Diencephalon (tissue), 1 donor: ENCODE data around the gene KRTAP22-2. TPM values are rescaled to one million over a fixed set of nuclear protein-coding genes. Genes with fewer than 3 reads are reported as not detected.

Experiments used
- small RNA-seq: library from RNA; depleted of rRNA; stranded (forward); fragments of <200 nt; gene quantifications from one replicate; pipeline ENCODE3, GENCODE V24; 2014
- total RNA-seq: library from RNA; depleted of rRNA; stranded (reverse); fragments of >200 nt; gene quantifications from one replicate; pipeline ENCODE4 v1.2.3, GENCODE V29; 2014

The KRTAP22-2 gene
- not detected for total RNA-seq

DNA sequence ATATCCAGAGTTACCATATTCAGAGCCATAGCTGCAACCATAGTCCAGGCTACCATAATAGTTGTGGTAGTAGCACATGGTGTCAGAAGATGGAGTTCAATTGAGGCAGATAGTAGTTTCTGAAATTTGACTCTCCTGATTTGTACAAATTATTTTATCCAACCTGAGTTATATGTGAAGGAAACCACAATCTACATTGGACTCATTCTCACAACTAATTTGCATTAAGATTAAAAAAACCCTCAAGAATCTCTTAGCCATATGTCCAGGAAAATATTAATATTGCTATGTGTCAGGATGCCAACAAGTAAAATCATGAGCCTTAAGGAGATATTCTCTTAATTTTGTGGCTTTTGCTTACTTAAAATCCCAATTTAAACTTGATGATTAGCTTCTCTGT lies at the start of gene KRTAP22-2:
TSS of gene KRTAP22-2 (minus strand) at position 101 of the 400 bp plus-strand sequence.

DNA sequence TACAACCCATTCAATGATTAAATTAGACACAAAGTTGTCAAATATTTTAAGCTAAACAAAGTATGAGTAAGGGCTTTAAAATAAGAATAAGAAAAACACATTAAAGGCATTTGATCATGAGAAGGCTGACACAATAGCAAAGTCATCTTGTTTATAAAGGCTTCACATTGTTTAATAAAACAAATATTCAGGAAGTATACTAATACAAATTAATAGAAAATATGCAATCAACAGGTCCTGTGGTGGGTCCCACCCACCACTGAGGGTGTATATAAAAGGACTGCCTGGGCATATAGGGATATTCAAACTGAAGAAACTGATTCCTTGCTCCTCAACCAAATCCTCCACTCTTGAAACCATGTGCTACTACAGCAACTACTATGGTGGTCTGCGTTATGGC lies 44.7 kb upstream of the KRTAP22-2 start, which contains the start of gene KRTAP20-2:
TSS of gene KRTAP20-2 (plus strand) at position 301 of the 400 bp plus-strand sequence. CDS start at position 359, 58 bp downstream.

DNA sequence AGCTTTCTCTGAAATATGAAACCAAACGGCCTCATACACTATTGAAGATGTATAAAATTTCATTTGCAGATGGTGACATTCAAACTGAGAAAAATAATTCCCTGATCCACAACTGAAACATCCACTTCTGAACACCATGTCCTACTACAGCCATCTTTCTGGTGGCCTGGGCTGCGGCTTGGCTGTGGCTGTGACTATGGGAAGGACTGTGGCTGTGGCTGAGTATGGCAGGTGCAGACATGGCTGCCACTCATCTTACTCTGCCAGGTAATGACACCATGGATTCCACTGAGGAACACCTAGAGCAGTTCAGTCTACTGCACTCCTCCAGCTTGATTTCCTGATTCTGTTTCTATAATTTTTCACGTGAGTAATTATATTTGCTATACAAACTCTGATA lies 30.3 kb upstream of the KRTAP22-2 start, which contains the start of gene KRTAP20-4:
TSS of gene KRTAP20-4 (plus strand) at position 106 of the 400 bp plus-strand sequence.

DNA sequence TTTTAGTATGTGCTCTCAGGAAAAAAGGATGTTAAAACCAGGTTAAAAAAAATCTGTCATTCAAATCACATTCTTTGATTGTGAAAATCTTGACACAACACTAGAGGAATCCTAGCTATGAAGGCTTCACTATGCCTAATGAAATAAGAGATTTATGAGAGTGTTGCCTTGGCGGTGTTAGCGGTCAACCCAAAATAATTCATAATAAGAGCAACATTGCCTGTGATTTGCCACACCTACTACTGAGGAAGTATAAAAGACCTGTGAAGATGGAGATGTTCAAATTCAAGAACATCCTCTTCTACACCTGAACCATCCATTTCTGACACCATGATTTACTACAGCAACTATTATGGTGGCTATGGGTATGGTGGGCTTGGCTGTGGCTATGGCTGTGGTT lies 25.9 kb upstream of the KRTAP22-2 start, which contains the start of gene KRTAP20-1:
TSS of gene KRTAP20-1 (plus strand) at position 301 of the 400 bp plus-strand sequence. CDS start at position 331, 30 bp downstream.

DNA sequence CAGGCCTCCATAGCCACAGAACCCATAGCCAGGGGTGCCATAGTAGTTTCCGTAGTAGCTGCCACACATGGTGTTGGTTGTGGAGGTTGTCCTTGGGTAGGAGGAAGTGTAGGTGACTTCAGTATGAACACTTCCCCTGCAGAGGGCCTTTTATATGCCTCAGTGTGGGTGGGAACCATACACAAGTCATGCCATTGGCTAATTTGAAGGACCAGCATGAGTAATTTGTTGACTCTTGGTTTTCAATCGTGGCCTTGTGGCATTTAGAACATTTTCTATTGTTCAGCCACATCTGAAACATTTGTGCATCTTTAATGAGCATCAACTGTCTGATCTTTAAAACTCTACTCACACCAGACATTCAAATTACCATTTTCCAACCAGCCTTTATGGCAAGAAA lies 23.6 kb upstream of the KRTAP22-2 start, which contains the start of gene KRTAP6-1:
TSS of gene KRTAP6-1 (minus strand) at position 95 of the 400 bp plus-strand sequence. CDS start at position 69, 26 bp downstream.

DNA sequence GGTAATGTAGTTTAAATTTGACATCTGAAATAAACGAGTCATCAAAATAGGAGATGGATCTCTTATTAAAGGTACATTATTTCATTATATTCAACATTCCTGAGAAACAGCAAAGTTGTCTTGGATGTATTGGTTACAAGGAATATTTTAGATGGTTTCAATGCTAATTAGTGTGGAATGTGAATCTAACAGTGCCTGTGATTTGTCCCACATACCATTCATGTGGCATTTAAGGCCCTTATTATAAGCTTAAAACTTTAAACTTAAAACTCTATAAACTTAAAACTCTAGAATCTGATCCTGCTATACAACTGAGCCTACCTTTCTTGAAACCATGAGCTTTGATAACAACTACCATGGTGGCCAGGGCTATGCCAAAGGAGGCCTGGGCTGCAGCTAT lies 10.6 kb upstream of the KRTAP22-2 start, which contains the start of gene KRTAP22-1:
TSS of gene KRTAP22-1 (plus strand) at position 301 of the 400 bp plus-strand sequence.

DNA sequence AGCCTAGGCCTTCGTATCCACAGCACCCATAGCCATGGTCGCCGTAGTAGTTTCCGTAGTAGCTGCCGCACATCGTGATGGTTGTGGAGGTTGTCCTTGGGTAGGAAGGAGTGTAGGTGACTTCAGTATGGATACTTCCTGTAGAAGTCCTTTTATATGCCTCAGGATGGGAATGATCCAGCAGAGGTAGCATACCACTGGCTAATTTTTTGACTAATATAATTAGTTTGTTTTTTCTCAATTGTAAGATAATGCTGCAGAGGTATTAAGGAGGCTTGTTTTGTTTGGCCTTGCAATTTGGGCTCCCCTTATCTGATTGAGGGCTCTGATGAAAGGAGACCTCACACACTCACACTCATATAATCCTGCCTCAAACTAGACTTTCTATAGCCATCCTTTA lies 8.6 kb upstream of the KRTAP22-2 start, which contains the start of gene KRTAP6-2:
TSS of gene KRTAP6-2 (minus strand) at position 101 of the 400 bp plus-strand sequence. CDS start at position 73, 28 bp downstream.

DNA sequence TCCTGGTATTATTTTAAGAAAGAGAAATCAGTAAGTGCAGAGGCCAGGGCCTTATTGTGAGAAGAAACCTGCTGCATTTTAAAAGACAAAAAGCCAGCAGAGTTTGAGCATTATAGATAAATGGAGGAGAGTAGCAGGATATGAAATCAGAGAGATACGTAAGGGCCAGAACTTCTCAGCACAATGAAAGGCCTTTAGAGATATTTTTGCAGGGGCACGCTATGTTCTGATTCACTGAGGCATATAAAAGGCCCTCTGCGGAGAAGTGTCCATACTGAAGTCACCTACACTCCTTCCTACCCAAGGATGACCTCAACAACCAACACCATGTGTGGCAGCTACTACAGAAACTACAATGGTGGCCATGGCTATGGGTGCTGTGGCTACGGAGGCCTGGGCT lies 1.9 kb upstream of the KRTAP22-2 start, which contains the start of gene KRTAP6-3:
TSS of gene KRTAP6-3 (plus strand) at position 301 of the 400 bp plus-strand sequence. CDS start at position 307, 6 bp downstream.

DNA sequence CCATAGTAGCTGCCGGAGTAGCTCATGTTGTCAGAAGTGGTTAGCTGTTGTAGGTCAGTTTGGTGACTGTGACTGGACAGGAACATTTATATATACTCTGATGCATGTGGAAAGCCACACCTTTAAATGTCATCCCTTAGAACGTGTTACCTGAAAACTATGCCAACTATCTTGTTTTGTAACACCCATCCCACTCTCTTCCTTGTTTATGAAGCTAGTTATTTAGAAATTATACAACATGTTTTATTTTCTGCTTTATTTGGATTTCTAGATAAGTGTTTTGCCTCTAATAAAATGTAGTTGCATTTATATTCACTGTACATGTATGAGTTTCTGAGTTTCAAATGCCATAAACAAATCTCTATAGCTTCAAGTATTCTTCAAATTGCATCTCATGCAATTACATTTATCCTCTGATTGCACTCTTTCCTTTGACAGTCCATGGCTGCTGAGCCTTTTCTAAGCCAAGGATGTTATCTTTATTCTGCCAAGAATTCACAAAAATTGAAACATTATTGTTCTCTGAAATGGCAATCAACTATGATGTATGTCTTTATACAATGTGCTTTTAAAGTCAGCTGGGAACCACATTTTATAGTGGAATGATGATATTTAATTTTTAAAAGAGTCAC lies 28.8 kb downstream of the KRTAP22-2 start, which contains the start of gene KRTAP19-7:
TSS of gene KRTAP19-7 (minus strand) at position 51 of the 632 bp plus-strand sequence. CDS start at position 26, 25 bp downstream.

DNA sequence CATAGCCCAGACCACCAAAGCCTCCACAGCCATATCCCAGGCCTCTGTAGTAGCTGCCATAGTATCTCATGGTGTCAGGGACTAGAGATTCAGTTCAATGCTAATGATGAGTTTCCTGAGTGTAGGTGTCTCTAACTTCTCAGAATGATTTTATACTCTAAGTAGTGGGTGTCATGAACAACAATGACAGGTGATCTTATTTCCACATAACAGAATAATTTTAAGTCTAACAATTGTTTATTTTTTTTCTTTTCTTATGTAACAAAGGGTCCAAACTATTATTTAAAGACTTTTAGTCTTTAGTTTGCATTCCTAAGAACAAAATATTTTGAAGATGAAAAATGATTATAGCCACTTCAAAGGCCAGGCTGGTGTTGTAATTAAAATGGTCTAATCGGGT lies 48.4 kb downstream of the KRTAP22-2 start, which contains the start of gene KRTAP19-6:
TSS of gene KRTAP19-6 (minus strand) at position 101 of the 400 bp plus-strand sequence. CDS start at position 70, 31 bp downstream.

Small RNAs within 50 kb of the gene (small RNA-seq; reads per million reads assigned to genes)
- gene KRTAP20-1 (not detected), gene KRTAP20-4 (not detected), gene KRTAP22-1 (not detected), gene KRTAP22-2 (not detected)

Other genes with a start within 250 kb of the KRTAP22-2 start
- not detected for gene KRTAP23-1, start 241.8 kb downstream of the KRTAP22-2 start, total RNA-seq
- not detected for gene KRTAP13-2, start 218.1 kb downstream of the KRTAP22-2 start, total RNA-seq
- gene KRTAP13-1, start 194.4 kb downstream of the KRTAP22-2 start, total RNA-seq = not detected
- gene KRTAP13-3, start 164.5 kb downstream of the KRTAP22-2 start, total RNA-seq = not detected
- not detected for gene KRTAP13-4, start 160.2 kb downstream of the KRTAP22-2 start, total RNA-seq
- not detected for gene KRTAP15-1, start 150.1 kb downstream of the KRTAP22-2 start, total RNA-seq
- not detected for gene KRTAP19-1, start 110.0 kb downstream of the KRTAP22-2 start, total RNA-seq
- not detected for gene KRTAP19-2, start 103.0 kb downstream of the KRTAP22-2 start, total RNA-seq
- gene KRTAP19-3, start 98.4 kb downstream of the KRTAP22-2 start, total RNA-seq = not detected
- gene KRTAP19-4, start 93.2 kb downstream of the KRTAP22-2 start, total RNA-seq = not detected
- not detected for gene KRTAP19-5, start 88.3 kb downstream of the KRTAP22-2 start, total RNA-seq
- gene KRTAP19-6, start 48.5 kb downstream of the KRTAP22-2 start, total RNA-seq = not detected
- gene KRTAP19-7, start 29.1 kb downstream of the KRTAP22-2 start, total RNA-seq = not detected
- gene KRTAP6-3, start 2.0 kb upstream of the KRTAP22-2 start, total RNA-seq = not detected
- not detected for gene KRTAP6-2, start 8.5 kb upstream of the KRTAP22-2 start, total RNA-seq
- not detected for gene KRTAP22-1, start 10.7 kb upstream of the KRTAP22-2 start, total RNA-seq
- not detected for gene KRTAP6-1, start 23.5 kb upstream of the KRTAP22-2 start, total RNA-seq
- not detected for gene KRTAP20-1, start 26.0 kb upstream of the KRTAP22-2 start, total RNA-seq
- not detected for gene KRTAP20-4, start 30.2 kb upstream of the KRTAP22-2 start, total RNA-seq
- gene KRTAP20-2, start 44.8 kb upstream of the KRTAP22-2 start, total RNA-seq = not detected
- gene KRTAP20-3, start 52.5 kb upstream of the KRTAP22-2 start, total RNA-seq = not detected
- not detected for gene KRTAP21-3, start 128.4 kb upstream of the KRTAP22-2 start, total RNA-seq
- not detected for gene KRTAP21-2, start 156.9 kb upstream of the KRTAP22-2 start, total RNA-seq
- gene KRTAP21-1, start 165.0 kb upstream of the KRTAP22-2 start, total RNA-seq = not detected
- gene KRTAP8-1, start 222.9 kb upstream of the KRTAP22-2 start, total RNA-seq = not detected
- not detected for gene KRTAP7-1, start 239.4 kb upstream of the KRTAP22-2 start, total RNA-seq